Erythroblast (primary cell): ENCODE data around the gene LIN52.

ENCODE experiments used
- GATA1 ChIP-seq: IDR thresholded peaks from 2 replicates; pipeline ENCODE4 v1.6.1; 2011; ENCODE audit warnings: low read depth, mild to moderate bottlenecking, control low read depth, low read length, moderate library complexity
- POLR2A ChIP-seq: IDR thresholded peaks from 2 replicates; pipeline ENCODE4 v1.6.1; 2011; ENCODE audit warnings: mild to moderate bottlenecking, low read length

GRCh38 chr14:74244115-74244514 is 159.4 kb downstream of the LIN52 start:
- TF ChIP-seq POLR2A (no peak), GATA1 (no peak)
